ENCODE measurements around the gene VAMP2.

The VAMP2 gene

GRCh38 chr17:8166731-8167130 is 4.0 kb upstream of the VAMP2 start:
- Histone ChIP-seq H3K9me3 (ENCODE audit: low read length) (no peaks in the 10 kb centered on the region), H3K4me1 (ENCODE audit: insufficient read depth, low read length) (peaks cover 20% of the 10 kb centered on the region), H3K27me3 (ENCODE audit: insufficient read depth, low read length) (no peaks in the 10 kb centered on the region), H2AFZ (ENCODE audit: low read depth, low read length) (no peak overlapping the region), H3K4me3 (ENCODE audit: low read length) (no peak overlapping the region), H3K36me3 (ENCODE audit: insufficient read depth, low read length) (peaks cover 1% of the 10 kb centered on the region)

- H3K9me3 ChIP-seq (ENCODE audit: low read length) = no peaks in the 10 kb centered on the region
- no peak overlapping the region for H2AFZ ChIP-seq (ENCODE audit: low read depth, low read length)
- H3K4me1 ChIP-seq (ENCODE audit: insufficient read depth, low read length) = peaks cover 39% of the 10 kb centered on the region
- H3K4me3 ChIP-seq (ENCODE audit: low read length) = peak overlapping the region; percentile 77
- H3K36me3 ChIP-seq (ENCODE audit: insufficient read depth, low read length) = peaks cover 16% of the 10 kb centered on the region
- no peaks in the 10 kb centered on the region for H3K27me3 ChIP-seq (ENCODE audit: insufficient read depth, low read length)
Observed at GRCh38 chr17:8164815-8165131, 2.0 kb upstream of the VAMP2 start.

DNA sequence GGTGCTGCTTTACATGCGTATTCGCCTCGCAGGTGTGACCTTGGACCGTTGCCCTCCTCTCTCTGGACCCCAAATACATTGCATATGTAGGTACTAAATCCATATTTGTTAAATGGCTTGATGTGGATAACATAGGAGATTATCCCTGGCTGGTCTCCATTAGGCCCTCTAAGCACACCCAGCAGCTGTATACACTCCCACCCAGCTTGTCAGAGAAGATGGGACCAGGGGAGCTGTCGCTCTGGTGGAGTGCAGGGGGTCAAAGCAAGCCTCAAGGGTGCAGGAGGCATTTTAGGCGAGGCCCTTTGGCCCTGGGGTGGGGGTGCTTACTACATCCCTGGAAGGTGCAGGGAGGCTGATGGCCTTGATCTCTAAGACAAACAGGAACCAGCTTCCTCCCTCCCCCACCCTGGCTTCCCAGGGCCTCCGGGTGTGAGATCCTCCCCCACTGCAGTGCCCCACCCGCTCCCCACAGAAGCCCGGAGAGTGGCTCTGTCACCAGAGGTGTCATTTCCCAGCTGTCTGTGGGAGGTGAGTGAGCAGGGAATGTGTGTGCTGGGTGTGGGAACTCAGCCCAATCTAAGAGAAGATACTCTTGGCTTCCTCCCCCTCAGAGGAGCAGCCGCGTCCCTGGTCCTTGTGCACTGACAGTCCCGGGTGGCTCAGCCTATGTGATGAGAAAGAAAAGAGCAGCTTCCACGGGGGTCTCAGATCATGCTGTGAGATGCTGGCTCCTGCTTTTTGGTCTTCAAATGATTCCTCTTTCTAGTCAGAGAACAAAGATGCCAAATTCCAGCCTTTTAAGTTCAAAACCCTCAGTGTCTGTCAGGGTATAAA is 1.4 kb upstream of the VAMP2 start:
- Histone ChIP-seq H3K4me3 (ENCODE audit: low read length) (peak overlapping the region; percentile 77), H3K36me3 (ENCODE audit: insufficient read depth, low read length) (peaks cover 22% of the 10 kb centered on the region), H3K27me3 (ENCODE audit: insufficient read depth, low read length) (no peaks in the 10 kb centered on the region), H3K4me1 (ENCODE audit: insufficient read depth, low read length) (peaks cover 44% of the 10 kb centered on the region), H2AFZ (ENCODE audit: low read depth, low read length) (no peak overlapping the region), H3K9me3 (ENCODE audit: low read length) (no peaks in the 10 kb centered on the region)

GRCh38 chr17:8162997-8163977 is 539 bp upstream of the VAMP2 start:
- H3K4me3 ChIP-seq (ENCODE audit: low read length) = peak overlapping the region; percentile 77
- peaks cover 26% of the 10 kb centered on the region for H3K36me3 ChIP-seq (ENCODE audit: insufficient read depth, low read length)
- H3K4me1 ChIP-seq (ENCODE audit: insufficient read depth, low read length) = peaks cover 44% of the 10 kb centered on the region
- no peaks in the 10 kb centered on the region for H3K27me3 ChIP-seq (ENCODE audit: insufficient read depth, low read length)
- no peak overlapping the region for H2AFZ ChIP-seq (ENCODE audit: low read depth, low read length)
- H3K9me3 ChIP-seq (ENCODE audit: low read length) = no peaks in the 10 kb centered on the region

DNA sequence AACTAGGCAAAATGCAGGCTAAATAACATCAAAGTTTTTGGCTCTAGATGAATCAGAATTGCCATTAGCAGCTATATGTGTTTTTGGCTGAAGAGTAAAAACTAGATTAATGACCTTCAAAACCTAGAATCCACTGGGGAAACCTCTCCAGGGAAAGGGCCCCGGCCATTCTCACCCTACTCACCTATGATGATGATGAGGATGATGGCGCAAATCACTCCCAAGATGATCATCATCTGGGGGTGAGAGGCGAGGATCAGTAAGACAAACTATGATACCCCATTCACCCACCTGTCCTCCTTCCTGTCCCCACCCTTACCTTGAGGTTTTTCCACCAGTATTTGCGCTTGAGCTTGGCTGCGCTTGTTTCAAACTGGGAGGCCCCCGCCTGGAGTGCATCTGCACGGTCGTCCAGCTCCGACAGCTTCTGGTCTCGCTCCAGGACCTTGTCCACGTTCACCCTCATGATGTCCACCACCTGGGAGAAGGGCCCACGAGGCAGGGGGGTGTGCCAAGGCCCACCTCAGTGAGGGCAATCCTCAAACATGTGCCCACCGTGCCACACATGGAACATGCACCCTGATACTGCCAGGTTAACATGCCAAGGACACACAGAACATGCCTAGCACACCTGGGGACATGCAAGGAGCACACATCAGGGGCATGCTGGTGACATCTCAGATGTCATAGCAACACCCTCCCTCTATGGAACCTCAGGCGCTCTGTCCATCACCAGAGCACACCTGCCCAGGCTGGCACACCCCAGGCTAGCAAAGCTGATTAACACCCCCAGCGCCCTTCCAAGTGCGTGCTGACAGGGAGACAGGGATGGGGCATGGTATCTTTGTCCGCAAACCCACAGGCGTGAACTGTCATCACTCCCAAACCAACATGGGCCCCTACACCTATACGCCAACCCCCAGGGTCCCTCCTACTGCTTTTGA is 1.2 kb downstream of the VAMP2 start:
- Histone ChIP-seq H3K9me3 (ENCODE audit: low read length) (no peaks in the 10 kb centered on the region), H3K27me3 (ENCODE audit: insufficient read depth, low read length) (no peaks in the 10 kb centered on the region), H3K4me3 (ENCODE audit: low read length) (peak overlapping the region; percentile 77), H3K36me3 (ENCODE audit: insufficient read depth, low read length) (peaks cover 27% of the 10 kb centered on the region), H3K4me1 (ENCODE audit: insufficient read depth, low read length) (peaks cover 50% of the 10 kb centered on the region), H2AFZ (ENCODE audit: low read depth, low read length) (no peak overlapping the region)

DNA sequence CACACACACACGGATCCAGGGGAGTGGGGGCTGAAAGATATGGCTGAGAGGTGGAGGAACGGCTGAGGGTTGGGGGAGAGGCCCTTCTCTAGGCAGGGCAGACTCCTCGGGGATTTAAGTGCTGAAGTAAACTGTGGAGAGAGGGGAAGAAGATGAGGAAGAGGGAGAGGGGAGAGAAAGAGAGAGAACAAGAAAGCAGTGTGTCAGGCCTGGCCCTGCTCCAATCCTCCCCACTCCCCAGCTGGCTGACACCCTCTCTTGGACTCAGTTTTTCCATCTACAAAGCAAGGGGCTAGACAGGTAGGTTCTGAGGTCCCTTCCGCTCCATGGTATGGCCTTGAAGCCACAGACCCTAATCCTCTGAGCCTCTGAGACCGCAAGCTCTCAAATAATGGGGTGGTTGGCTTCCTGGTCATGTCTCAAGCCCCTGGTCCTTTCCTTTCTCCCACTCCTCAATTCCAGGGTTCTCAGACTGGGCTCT is 2.0 kb downstream of the VAMP2 start:
- Histone ChIP-seq H3K27me3 (ENCODE audit: insufficient read depth, low read length) (no peaks in the 10 kb centered on the region), H2AFZ (ENCODE audit: low read depth, low read length) (no peak overlapping the region), H3K36me3 (ENCODE audit: insufficient read depth, low read length) (peaks cover 27% of the 10 kb centered on the region), H3K4me3 (ENCODE audit: low read length) (peak overlapping the region; percentile 77), H3K9me3 (ENCODE audit: low read length) (no peaks in the 10 kb centered on the region), H3K4me1 (ENCODE audit: insufficient read depth, low read length) (peaks cover 52% of the 10 kb centered on the region)

DNA sequence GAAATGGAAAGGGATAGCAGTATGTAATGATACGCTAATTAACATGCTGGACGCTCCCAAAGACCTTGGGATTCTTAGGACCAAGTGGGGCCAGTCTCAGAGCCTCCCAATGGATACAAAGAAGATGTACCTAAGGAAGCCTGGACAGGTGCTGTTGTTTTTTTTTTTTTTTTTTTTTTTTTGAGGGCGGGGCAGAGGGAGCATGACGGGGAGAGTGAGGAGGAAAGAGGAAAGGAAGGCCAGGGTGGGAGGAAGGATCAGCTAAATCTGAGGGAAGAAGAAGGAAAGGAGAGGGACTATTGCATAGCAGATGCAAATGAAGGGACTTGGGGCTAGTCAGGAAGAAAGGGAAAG is 2.5 kb downstream of the VAMP2 start:
- peaks cover 58% of the 10 kb centered on the region for H3K4me1 ChIP-seq (ENCODE audit: insufficient read depth, low read length)

DNA sequence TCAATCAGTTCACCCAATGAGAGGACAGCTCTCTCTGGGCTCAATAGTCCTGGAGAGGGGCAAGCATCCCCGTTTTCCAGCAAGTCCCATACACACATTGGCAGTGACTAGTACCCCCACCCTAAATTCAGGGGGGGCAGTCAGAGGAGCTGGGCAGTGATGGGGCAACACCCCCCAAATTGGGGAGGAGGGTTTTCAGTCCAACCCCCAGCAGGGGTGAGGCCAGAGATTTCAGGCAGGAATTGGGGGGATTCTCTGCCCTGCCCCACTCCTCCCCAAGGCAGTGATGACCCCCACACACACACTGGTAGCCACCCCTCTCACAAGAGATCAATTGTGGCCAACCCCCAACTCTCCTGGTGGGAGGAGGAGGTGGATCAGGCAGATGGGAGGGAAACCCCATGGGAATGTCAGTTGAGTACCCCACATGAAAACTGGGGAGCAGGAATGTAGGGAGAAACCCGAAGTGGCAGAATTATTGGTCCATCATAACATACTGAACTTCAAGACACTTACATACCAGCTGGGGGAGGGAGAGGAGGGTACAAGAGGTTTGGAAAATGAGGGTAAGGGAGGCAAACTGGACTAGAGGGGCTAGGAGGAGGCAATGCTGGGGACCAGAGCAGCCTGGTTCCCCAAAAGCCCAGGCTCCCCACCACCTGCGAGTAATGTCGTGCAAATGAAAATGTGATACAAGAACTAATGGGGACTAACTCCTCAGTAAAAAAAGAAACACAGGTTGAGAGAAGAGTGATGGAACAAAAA is 3.1 kb downstream of the VAMP2 start:
- H3K36me3 ChIP-seq (ENCODE audit: insufficient read depth, low read length) = peaks cover 27% of the 10 kb centered on the region
- peaks cover 59% of the 10 kb centered on the region for H3K4me1 ChIP-seq (ENCODE audit: insufficient read depth, low read length)
- H3K9me3 ChIP-seq (ENCODE audit: low read length) = no peaks in the 10 kb centered on the region
- no peaks in the 10 kb centered on the region for H3K27me3 ChIP-seq (ENCODE audit: insufficient read depth, low read length)
- H3K4me3 ChIP-seq (ENCODE audit: low read length) = no peak overlapping the region
- H2AFZ ChIP-seq (ENCODE audit: low read depth, low read length) = no peak overlapping the region

More for the DNA sequence above, 2.5 kb downstream of the VAMP2 start:
- no peaks in the 10 kb centered on the region for H3K9me3 ChIP-seq (ENCODE audit: low read length)
- H3K27me3 ChIP-seq (ENCODE audit: insufficient read depth, low read length) = no peaks in the 10 kb centered on the region
- H2AFZ ChIP-seq (ENCODE audit: low read depth, low read length) = no peak overlapping the region
- H3K4me3 ChIP-seq (ENCODE audit: low read length) = no peak overlapping the region
- H3K36me3 ChIP-seq (ENCODE audit: insufficient read depth, low read length) = peaks cover 27% of the 10 kb centered on the region

DNA sequence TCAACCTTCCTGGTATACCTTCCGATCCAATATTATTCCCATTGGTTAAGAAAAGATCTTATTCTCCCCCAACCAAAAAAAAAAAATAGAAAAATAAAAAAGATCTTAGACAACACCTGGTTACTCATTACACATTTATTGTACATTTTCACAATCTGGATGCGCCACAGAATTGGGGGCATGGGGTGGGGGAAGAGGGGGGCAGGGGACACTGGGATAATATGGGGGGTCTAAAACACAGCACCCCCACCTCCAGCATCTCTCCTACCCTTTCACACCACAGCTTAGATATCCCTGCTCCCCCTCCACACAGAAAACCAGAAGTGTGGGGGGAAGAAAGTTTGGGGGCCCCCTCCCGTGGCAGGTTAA is 3.7 kb downstream of the VAMP2 start:
- H3K36me3 ChIP-seq (ENCODE audit: insufficient read depth, low read length) = peaks cover 27% of the 10 kb centered on the region
- H2AFZ ChIP-seq (ENCODE audit: low read depth, low read length) = no peak overlapping the region
- H3K9me3 ChIP-seq (ENCODE audit: low read length) = no peaks in the 10 kb centered on the region
- H3K27me3 ChIP-seq (ENCODE audit: insufficient read depth, low read length) = no peaks in the 10 kb centered on the region
- H3K4me3 ChIP-seq (ENCODE audit: low read length) = no peak overlapping the region
- peaks cover 58% of the 10 kb centered on the region for H3K4me1 ChIP-seq (ENCODE audit: insufficient read depth, low read length)

GRCh38 chr17:8158267-8159031 is 4.3 kb downstream of the VAMP2 start:
- peaks cover 27% of the 10 kb centered on the region for H3K36me3 ChIP-seq (ENCODE audit: insufficient read depth, low read length)
- no peak overlapping the region for H2AFZ ChIP-seq (ENCODE audit: low read depth, low read length)
- H3K4me1 ChIP-seq (ENCODE audit: insufficient read depth, low read length) = peaks cover 58% of the 10 kb centered on the region
- no peaks in the 10 kb centered on the region for H3K27me3 ChIP-seq (ENCODE audit: insufficient read depth, low read length)
- no peak overlapping the region for H3K4me3 ChIP-seq (ENCODE audit: low read length)
- no peaks in the 10 kb centered on the region for H3K9me3 ChIP-seq (ENCODE audit: low read length)

- Histone ChIP-seq H3K4me3 (ENCODE audit: low read length) (peak overlapping the region; percentile 51), H3K27me3 (ENCODE audit: insufficient read depth, low read length) (no peaks in the 10 kb centered on the region), H3K36me3 (ENCODE audit: insufficient read depth, low read length) (peaks cover 22% of the 10 kb centered on the region), H3K9me3 (ENCODE audit: low read length) (no peaks in the 10 kb centered on the region), H2AFZ (ENCODE audit: low read depth, low read length) (no peak overlapping the region), H3K4me1 (ENCODE audit: insufficient read depth, low read length) (peaks cover 63% of the 10 kb centered on the region)
Observed at GRCh38 chr17:8156246-8156992, 6.3 kb downstream of the VAMP2 start.
